KMS-11 (cell line): ENCODE measurements around the gene ANKRD13D.

Source experiments
- H2AFZ ChIP-seq: fragments of 200-600 bp; sonication (generic); 2 replicates; pipeline ENCODE4 v1.6.1; 2016; ENCODE audit warnings: antibody characterized with exemption, mixed run types, low read depth
- H3K27ac ChIP-seq: fragments of 200-600 bp; sonication (generic); 2 replicates; pipeline ENCODE4 v1.6.1; 2016; ENCODE audit warnings: mild to moderate bottlenecking, mixed run types
- H3K27me3 ChIP-seq: fragments of 200-600 bp; sonication (generic); 2 replicates; pipeline ENCODE4 v1.6.1; 2017; ENCODE audit warnings: mild to moderate bottlenecking, low read depth, mixed run types, moderate library complexity; ENCODE audit not compliant: insufficient read depth
- H3K36me3 ChIP-seq: fragments of 200-600 bp; sonication (generic); 2 replicates; pipeline ENCODE4 v1.6.1; 2017; ENCODE audit warnings: mild to moderate bottlenecking, mixed run types; ENCODE audit not compliant: insufficient read depth
- H3K4me1 ChIP-seq: fragments of 200-600 bp; sonication (generic); 2 replicates; pipeline ENCODE4 v1.6.1; 2016; ENCODE audit warnings: mild to moderate bottlenecking, low read depth, mixed run types; ENCODE audit not compliant: poor library complexity, severe bottlenecking
- H3K4me2 ChIP-seq: fragments of 200-600 bp; sonication (generic); 2 replicates; pipeline ENCODE4 v1.7.0; 2016; ENCODE audit warnings: mild to moderate bottlenecking, mixed run types
- H3K4me3 ChIP-seq: fragments of 200-600 bp; sonication (generic); IDR thresholded peaks from 2 replicates; pipeline ENCODE4 v1.6.1; 2017; ENCODE audit warnings: low read depth, low read length, mixed read lengths; ENCODE audit not compliant: insufficient read depth
- H3K79me2 ChIP-seq: fragments of 200-600 bp; sonication (generic); 2 replicates; pipeline ENCODE4 v1.6.1; 2016; ENCODE audit warnings: low read depth, mixed run types; ENCODE audit not compliant: insufficient read depth
- H3K9ac ChIP-seq: fragments of 200-600 bp; sonication (generic); 2 replicates; pipeline ENCODE4 v1.6.1; 2016; ENCODE audit warnings: mild to moderate bottlenecking, mixed run types
- H4K20me1 ChIP-seq: fragments of 200-600 bp; sonication (generic); 2 replicates; pipeline ENCODE4 v1.6.1; 2016; ENCODE audit warnings: mild to moderate bottlenecking, mixed run types; ENCODE audit not compliant: insufficient read depth
- TF ChIP-seq, protein P1 (sequence below): fragments of 200-600 bp; sonication (generic); conservative IDR thresholded peaks from 2 replicates; pipeline ENCODE4 v1.6.1; 2017; ENCODE audit warnings: low read depth, mild to moderate bottlenecking, antibody characterized with exemption, low read length, moderate library complexity, mixed read lengths

Gene ANKRD13D

DNA sequence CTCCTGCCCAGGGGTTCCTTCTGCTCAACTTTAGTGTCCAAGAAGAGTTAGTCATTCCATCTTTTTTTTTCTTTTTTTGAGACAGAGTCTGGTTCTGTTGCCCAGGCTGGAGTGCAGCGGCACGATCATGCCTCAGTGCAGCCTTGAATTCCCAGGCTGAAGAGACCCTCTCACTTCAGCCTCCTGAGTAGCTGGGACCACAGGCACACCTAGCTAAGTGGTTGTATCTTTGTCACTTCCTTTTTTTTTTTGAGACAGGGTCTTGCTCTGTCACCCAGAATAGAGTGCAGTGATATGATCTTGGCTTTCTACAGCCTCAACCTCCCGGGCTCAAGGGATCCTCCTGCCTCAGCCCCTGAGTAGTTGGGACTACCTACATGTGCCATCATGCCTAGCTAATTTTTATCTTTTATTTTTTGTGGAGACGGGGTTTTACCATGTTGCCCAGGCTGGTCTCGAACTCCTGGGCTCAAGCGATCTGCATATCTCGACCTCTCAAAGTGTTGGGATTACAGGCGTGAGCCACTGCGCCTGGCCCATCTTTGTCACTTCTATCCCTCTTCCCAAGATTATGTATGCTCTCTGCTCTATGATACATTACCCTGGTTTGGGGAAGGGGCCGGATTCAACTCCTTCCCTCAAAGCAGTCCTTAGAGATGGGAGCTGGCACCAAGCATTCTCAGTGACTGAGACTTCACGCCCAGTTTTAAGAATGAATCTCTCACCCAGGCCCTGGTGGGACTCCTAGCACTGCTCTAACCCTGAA lies 24.2 kb downstream of the ANKRD13D start:
- Histone ChIP-seq H3K27ac (no peak overlapping the region), H2AFZ (no peak overlapping the region), H3K9ac (no peak overlapping the region), H3K4me2 (no peak overlapping the region), H4K20me1 (no peaks in the 10 kb centered on the region), H3K27me3 (no peaks in the 10 kb centered on the region), H3K4me3 (no peak overlapping the region), H3K36me3 (no peaks in the 10 kb centered on the region), H3K79me2 (no peaks in the 10 kb centered on the region), H3K4me1 (peaks cover 5% of the 10 kb centered on the region)
- TF ChIP-seq, protein P1, sequence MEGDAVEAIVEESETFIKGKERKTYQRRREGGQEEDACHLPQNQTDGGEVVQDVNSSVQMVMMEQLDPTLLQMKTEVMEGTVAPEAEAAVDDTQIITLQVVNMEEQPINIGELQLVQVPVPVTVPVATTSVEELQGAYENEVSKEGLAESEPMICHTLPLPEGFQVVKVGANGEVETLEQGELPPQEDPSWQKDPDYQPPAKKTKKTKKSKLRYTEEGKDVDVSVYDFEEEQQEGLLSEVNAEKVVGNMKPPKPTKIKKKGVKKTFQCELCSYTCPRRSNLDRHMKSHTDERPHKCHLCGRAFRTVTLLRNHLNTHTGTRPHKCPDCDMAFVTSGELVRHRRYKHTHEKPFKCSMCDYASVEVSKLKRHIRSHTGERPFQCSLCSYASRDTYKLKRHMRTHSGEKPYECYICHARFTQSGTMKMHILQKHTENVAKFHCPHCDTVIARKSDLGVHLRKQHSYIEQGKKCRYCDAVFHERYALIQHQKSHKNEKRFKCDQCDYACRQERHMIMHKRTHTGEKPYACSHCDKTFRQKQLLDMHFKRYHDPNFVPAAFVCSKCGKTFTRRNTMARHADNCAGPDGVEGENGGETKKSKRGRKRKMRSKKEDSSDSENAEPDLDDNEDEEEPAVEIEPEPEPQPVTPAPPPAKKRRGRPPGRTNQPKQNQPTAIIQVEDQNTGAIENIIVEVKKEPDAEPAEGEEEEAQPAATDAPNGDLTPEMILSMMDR: no peak

DNA sequence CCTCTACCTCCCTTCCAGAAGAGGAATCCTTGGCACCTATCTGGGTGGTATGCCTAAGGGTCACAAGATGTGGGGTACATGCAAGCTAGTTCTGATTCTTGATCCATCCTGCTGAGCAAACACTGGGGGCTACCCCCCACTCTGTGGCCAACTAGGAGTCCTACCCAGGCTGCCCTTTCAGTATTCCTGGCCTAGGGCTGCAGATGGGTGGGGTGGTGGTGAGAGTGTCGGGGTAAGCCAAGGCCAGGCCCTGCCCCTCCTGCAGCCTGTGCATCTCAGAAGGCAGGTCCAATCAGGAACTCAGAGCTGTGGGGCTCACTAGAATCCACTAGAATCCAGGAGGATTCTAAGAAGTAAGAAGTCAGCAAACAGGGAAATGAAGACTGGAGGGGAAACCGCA lies 25.1 kb downstream of the ANKRD13D start:
- no peaks in the 10 kb centered on the region for H3K36me3 ChIP-seq
- no peak overlapping the region for H3K27ac ChIP-seq
- no peak overlapping the region for H3K4me2 ChIP-seq
- H3K4me1 ChIP-seq: peaks cover 11% of the 10 kb centered on the region
- H3K9ac ChIP-seq: no peak overlapping the region
- no peaks in the 10 kb centered on the region for H3K79me2 ChIP-seq
- H4K20me1 ChIP-seq: no peaks in the 10 kb centered on the region
- TF ChIP-seq, protein P1: no peak
- no peaks in the 10 kb centered on the region; the same call in 1 of the 2 replicates for H3K27me3 ChIP-seq
- no peak overlapping the region for H3K4me3 ChIP-seq
- no peak overlapping the region for H2AFZ ChIP-seq

DNA sequence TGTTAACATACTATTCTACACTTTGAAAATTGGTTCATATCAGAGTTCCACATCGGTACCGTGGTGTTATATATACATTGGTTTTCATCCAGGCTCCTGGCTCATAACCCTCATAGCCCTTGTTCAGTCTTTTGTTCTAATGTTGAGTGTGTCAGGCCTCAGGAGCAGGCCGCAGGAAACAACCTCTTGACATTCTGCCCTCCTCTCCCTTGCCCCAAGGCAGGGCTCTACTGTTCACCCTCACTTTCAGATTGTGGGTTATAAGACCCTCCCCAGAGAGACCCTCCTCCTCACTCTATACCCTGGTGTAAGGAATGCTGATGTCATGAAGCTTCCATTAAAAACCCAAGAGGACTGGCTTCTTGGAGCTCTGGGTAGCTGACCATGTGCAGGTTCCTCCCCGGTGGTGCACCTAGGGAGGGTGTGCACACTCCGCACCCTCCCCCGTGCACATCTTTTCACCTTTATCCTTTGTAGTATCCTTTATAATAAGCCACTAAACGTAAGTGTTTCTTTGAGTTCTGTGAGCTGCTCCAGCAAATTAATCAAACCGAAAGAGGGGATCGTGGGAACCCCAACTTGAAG lies 26.3 kb downstream of the ANKRD13D start:
- H3K4me2 ChIP-seq: 0 out of 2 replicates have a peak overlapping the region, but pooled peaks have one; percentile 96
- TF ChIP-seq, protein P1: no peak
- H3K4me1 ChIP-seq: peaks cover 11% of the 10 kb centered on the region
- H3K27me3 ChIP-seq: no peaks in the 10 kb centered on the region; the same call in 1 of the 2 replicates
- H3K9ac ChIP-seq: no peak overlapping the region
- H3K27ac ChIP-seq: no peak overlapping the region
- no peaks in the 10 kb centered on the region for H3K79me2 ChIP-seq
- H3K4me3 ChIP-seq: no peak overlapping the region
- no peaks in the 10 kb centered on the region for H3K36me3 ChIP-seq
- H2AFZ ChIP-seq: no peak overlapping the region
- no peaks in the 10 kb centered on the region for H4K20me1 ChIP-seq

GRCh38 chr11:67316882-67317204 lies 27.7 kb downstream of the ANKRD13D start:
- H3K79me2 ChIP-seq: no peaks in the 10 kb centered on the region
- H3K27ac ChIP-seq: peak overlapping the region; percentile 81
- H2AFZ ChIP-seq: peak overlapping the region; percentile 97
- peak overlapping the region; percentile 60 for H3K9ac ChIP-seq
- H3K4me1 ChIP-seq: peaks cover 19% of the 10 kb centered on the region
- no peaks in the 10 kb centered on the region for H4K20me1 ChIP-seq
- peak overlapping the region; percentile 96 for H3K4me2 ChIP-seq
- TF ChIP-seq, protein P1: no peak
- no peaks in the 10 kb centered on the region; the same call in 1 of the 2 replicates for H3K27me3 ChIP-seq
- H3K36me3 ChIP-seq: no peaks in the 10 kb centered on the region
- no peak overlapping the region for H3K4me3 ChIP-seq
